K562 (cell line): Measurements from ENCODE around the gene SETD7. TPM values are rescaled to one million over a fixed set of nuclear protein-coding genes. Genes with fewer than 3 reads are reported as not detected.

Experiments used
- ARID2 ChIP-seq: fragments of 450-650 bp; IDR thresholded peaks from 2 replicates; pipeline ENCODE4 v1.6.1; 2017; ENCODE audit warnings: antibody characterized with exemption, mild to moderate bottlenecking
- ARID4B ChIP-seq: sonication (generic); formaldehyde crosslinking; IDR thresholded peaks from 2 replicates; pipeline ENCODE4 v1.8.0; 2022; ENCODE audit warnings: mild to moderate bottlenecking, missing genetic modification reagents
- ATF3 ChIP-seq, 2 experiments: fragments of 450-650 bp in 1 of 2; sonication (generic) in 1 of 2; formaldehyde crosslinking in 1 of 2; IDR thresholded peaks in 1 of 2; conservative IDR thresholded peaks in 1 of 2; 2 replicates each; pipeline versions ENCODE4 v1.6.1 to v1.8.1; 2016 to 2023; ENCODE audit warnings: mild to moderate bottlenecking in 2 of 2, moderate library complexity in 2 of 2, inconsistent platforms in 1 of 2, missing genetic modification reagents in 1 of 2
- BCOR ChIP-seq: fragments of 450-650 bp; IDR thresholded peaks from 2 replicates; pipeline ENCODE4 v1.6.1; 2016
- CREM ChIP-seq: IDR thresholded peaks from 2 replicates; pipeline ENCODE4 v1.6.1; 2014; ENCODE audit warnings: antibody characterized with exemption, low read depth
- E2F6 ChIP-seq, 2 experiments: IDR thresholded peaks; 2 replicates each; pipeline ENCODE4 v1.6.1; 2011; ENCODE audit warnings: borderline replicate concordance in 1 of 2, control low read depth in 1 of 2, low read depth in 1 of 2, low read length in 1 of 2, mild to moderate bottlenecking in 1 of 2, mixed read lengths in 1 of 2, moderate library complexity in 1 of 2; ENCODE audit not compliant: insufficient read depth in 1 of 2, insufficient read length in 1 of 2, poor library complexity in 1 of 2, severe bottlenecking in 1 of 2; ENCODE audit errors: extremely low read depth in 1 of 2
- KDM5B ChIP-seq: fragments of 200-600 bp; sonication (generic); IDR thresholded peaks from 2 replicates; pipeline ENCODE4 v1.6.1; 2012; ENCODE audit warnings: low read depth, mild to moderate bottlenecking, moderate library complexity, low read length, control low read depth, inconsistent platforms; ENCODE audit not compliant: insufficient replicate concordance
- KLF1 ChIP-seq: fragments of 450-650 bp; IDR thresholded peaks from 2 replicates; pipeline ENCODE4 v1.6.1; 2016; ENCODE audit warnings: missing genetic modification characterization, missing compliant biosample characterization
- NR0B1 ChIP-seq: fragments of 450-650 bp; IDR thresholded peaks from one replicate; pipeline ENCODE4 v1.6.1; 2018; ENCODE audit warnings: mild to moderate bottlenecking, moderate library complexity; ENCODE audit not compliant: partially characterized antibody
- PHF20 ChIP-seq: fragments of 450-650 bp; IDR thresholded peaks from 2 replicates; pipeline ENCODE4 v1.6.1; 2018; ENCODE audit not compliant: partially characterized antibody
- RB1 ChIP-seq: fragments of 450-650 bp; IDR thresholded peaks from 2 replicates; pipeline ENCODE4 v1.6.1; 2017; ENCODE audit warnings: low read depth, mild to moderate bottlenecking
- TRIM24 ChIP-seq, 2 experiments: fragments of 450-650 bp; IDR thresholded peaks; 2 replicates each; pipeline ENCODE4 v1.6.1; 2016
- UBTF ChIP-seq, 2 experiments: IDR thresholded peaks; 2 replicates each; pipeline ENCODE4 v1.6.1; 2012; ENCODE audit warnings: improper control_type of control experiment in 2 of 2, low read depth in 2 of 2, low read length in 2 of 2, borderline replicate concordance in 1 of 2
- XRCC5 ChIP-seq: fragments of 200-400 bp; formaldehyde crosslinking; IDR thresholded peaks from 2 replicates; pipeline ENCODE4 v1.6.1; 2017; ENCODE audit warnings: low read depth, mild to moderate bottlenecking, low read length
- ZNF384 ChIP-seq: IDR thresholded peaks from 2 replicates; pipeline ENCODE4 v1.6.1; 2012; ENCODE audit warnings: low read depth, low read length, improper control_type of control experiment
- ZNF77 ChIP-seq: fragments of 250-450 bp; sonication (Bioruptor Pico); IDR thresholded peaks from 2 replicates; pipeline ENCODE4 v1.5.0; 2020
- polyA plus RNA-seq, 8 experiments: library from polyadenylated mRNA; depleted of rRNA in 4 of 8; stranded (reverse) in 5 of 8; unstranded in 3 of 8; fragments of >200 nt; fragmentation: Nextera tagmentation in 2 of 8; fragmentation: Illumina TruSeq in 1 of 8; extraction: Ambion mirVana in 2 of 8; extraction: Trizol in 1 of 8; gene quantifications; 2 replicates each; pipeline versions ENCODE4 v1.2.1 to v1.2.3, GENCODE V29; 2011 to 2014; ENCODE audit warnings: inconsistent platforms in 1 of 8, missing spikeins in 1 of 8
- total RNA-seq, 7 experiments: library from RNA; depleted of rRNA in 6 of 7; stranded (reverse); fragments of >200 nt in 6 of 7; fragmentation: Illumina TruSeq in 2 of 7; extraction: Trizol in 2 of 7; gene quantifications; 2 replicates each; pipeline versions ENCODE4 v1.2.1 to v1.2.3, GENCODE V29; 2011 to 2021; ENCODE audit warnings: low replicate concordance in 1 of 7

SETD7 gene
- total and polyA plus RNA-seq, 9 of the 15 experiments (the other 6 are each of a cell fraction or from before 2014, with no cell fraction given) = 0.37 to 2.4 (median 1.7) TPM

GRCh38 chr4:139556071-139556723 lies at the start of gene SETD7 (continued):
- TF ChIP-seq ARID4B (CRISPR knock-in tag) (0 out of 2 replicates have a peak, but pooled peaks have one; percentile 10), KLF1 (tag) (no peak), BCOR (peak; percentile 36; the same call in 1 of the 2 replicates), UBTF (IDR thresholded peaks at IDR 0.05; ENCODE audit: borderline replicate concordance in 1 of 2, low read depth in 2 of 2, low read length in 2 of 2) (0 out of 4 replicates have a peak, but pooled peaks of 1 of the 2 experiments have one; percentile 48), XRCC5 (no peak), ATF3 (IDR thresholded peaks at IDR 0.05) (peak; percentile 81), ATF3 (CRISPR knock-in tag; conservative IDR thresholded peaks at IDR 0.05) (no peak), ZNF77 (CRISPR knock-in tag) (no peak), KDM5B (peak; percentile 40), NR0B1 (no peak), ARID2 (no peak), PHF20 (peak; percentile 7), TRIM24 (IDR thresholded peaks at IDR 0.05) (no peak), CREM (peak; percentile 17; the same call in 1 of the 2 replicates), RB1 (no peak), ZNF384 (no peak), E2F6 (IDR thresholded peaks at IDR 0.05; ENCODE audit: borderline replicate concordance in 1 of 2, extremely low read depth in 1 of 2, insufficient read depth in 1 of 2, insufficient read length in 1 of 2, low read depth in 1 of 2, low read length in 1 of 2, poor library complexity in 1 of 2, severe bottlenecking in 1 of 2) (peak in 1 of 2 experiments; percentile 13)
